Measurements from ENCODE around the gene EID3.
"Not testable (repeated sequence)": the region's sequence is repeated elsewhere in the genome, so short reads cannot be mapped to it uniquely, and the experiment has no call there.

EID3 gene

DNA sequence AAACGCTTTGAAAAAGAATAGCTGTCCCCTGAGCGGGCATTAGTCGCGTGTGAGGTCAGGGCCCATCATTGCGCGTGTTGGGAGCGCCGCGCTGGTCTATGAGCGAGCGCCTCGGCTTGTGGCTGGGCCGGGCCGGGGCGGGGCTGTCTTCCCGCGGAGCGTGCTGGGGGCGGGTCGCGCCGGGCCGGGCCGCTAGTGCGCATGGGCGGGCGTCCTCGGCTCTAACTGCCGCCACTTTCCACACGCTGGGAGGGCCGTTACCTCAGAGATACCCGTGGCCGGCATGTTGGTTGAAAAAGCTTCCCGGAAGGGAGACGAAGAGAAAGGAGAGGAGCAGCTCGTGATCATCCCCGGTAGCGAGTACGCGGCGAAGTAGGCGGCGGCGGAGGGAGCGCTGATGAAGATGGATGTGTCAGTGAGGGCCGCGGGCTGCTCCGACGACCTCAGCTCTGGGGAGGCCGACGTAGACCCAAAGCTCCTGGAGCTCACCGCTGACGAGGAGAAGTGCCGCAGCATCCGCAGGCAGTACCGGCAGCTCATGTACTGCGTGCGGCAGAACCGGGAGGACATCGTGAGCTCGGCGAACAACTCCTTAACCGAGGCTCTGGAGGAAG is at the start of gene EID3:
Gene EID3 (plus strand): TSS at position 202 of the 614 bp plus-strand sequence. CDS start 196 bp downstream, at position 398.
- peak; percentile 72 for DNase-seq (ENCODE audit: low spot score)

GRCh38 chr12:104257913-104258472 is 45.5 kb upstream of the EID3 start:
- no peak for DNase-seq (ENCODE audit: low spot score)

DNA sequence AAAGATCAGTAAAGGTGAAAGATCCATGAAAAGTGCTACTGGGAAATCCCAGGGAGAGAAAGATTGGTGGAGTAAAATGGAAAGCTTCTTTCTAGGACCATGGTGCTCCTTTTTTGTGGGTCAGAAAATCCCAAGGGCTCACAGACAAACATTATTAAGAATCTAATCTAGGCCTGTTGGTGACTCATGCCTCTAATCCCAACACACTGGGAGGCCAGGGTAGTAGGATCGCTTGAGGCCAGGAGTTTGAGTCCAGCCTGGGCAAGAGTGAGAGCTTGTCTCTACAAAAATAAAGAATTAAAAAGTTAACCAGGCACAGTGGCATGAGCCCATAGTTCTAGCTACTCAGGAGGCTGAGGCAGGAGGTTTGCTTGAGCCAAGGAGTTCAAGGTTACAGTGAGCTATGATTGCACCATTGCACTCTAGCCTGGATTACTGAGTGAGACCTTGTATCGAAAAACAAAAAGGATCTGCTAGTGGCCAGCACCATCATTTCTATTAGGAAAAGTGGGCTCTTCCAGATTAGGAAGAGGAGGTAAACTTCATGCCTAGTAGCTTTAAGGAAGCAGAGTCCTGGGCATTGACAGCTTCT is 45.0 kb upstream of the EID3 start:
- no peak for DNase-seq (ENCODE audit: low spot score)

DNA sequence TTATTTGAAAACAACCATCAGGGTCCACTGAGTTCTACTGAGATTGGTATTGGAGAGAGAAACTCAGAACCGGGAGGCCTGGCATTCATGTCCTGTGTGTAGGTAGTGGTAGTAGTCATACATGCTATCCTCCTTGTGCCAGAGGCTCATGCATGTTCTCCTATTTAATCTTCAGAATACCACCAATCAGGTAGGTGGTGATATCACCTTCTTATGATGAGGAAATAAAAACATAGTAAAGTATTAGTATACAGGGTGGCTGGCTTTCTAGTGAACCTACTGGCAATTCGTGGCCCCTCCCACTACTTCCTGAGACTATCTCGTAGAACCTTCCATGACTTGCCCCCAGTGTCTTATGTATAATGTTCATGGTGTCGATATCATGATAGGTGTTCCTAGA is 40.5 kb upstream of the EID3 start:
- no peak for DNase-seq (ENCODE audit: low spot score)

- no peak for DNase-seq (ENCODE audit: low spot score)
These were observed 39.8 kb upstream of the EID3 start for GRCh38 chr12:104263580-104264358.

DNA sequence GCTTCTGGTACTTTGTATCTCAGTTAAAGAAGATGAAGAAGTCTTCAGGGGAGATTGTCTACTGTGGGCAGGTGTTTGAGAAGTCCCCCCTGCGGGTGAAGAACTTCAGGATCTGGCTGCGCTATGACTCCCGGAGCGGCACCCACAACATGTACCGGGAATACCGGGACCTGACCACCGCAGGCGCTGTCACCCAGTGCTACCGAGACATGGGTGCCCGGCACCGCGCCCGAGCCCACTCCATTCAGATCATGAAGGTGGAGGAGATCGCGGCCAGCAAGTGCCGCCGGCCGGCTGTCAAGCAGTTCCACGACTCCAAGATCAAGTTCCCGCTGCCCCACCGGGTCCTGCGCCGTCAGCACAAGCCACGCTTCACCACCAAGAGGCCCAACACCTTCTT is 38.1 kb upstream of the EID3 start:
- DNase-seq (ENCODE audit: low spot score): not testable (repeated sequence)

- DNase-seq (ENCODE audit: low spot score): no peak
These were observed 30.6 kb upstream of the EID3 start for GRCh38 chr12:104272938-104273337.

DNA sequence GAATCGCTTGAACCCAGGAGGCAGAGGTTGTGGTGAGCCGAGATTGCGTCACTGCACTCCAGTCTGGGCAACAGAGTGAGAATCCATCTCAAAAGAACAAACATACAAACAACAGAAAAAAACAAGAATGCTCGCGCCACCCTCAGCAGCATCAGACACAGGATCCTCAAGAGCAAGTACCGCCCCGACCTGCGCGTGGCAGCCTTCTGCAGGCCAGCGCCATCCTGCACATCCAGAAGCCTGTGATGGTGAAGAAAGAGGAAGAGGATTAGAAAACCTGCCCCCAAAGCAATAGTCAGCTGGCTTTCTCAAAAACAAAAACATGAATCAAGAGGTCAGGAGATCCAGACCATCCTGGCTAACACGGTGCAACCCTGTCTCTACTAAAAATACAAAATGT is 30.0 kb upstream of the EID3 start:
- no peak for DNase-seq (ENCODE audit: low spot score)

DNA sequence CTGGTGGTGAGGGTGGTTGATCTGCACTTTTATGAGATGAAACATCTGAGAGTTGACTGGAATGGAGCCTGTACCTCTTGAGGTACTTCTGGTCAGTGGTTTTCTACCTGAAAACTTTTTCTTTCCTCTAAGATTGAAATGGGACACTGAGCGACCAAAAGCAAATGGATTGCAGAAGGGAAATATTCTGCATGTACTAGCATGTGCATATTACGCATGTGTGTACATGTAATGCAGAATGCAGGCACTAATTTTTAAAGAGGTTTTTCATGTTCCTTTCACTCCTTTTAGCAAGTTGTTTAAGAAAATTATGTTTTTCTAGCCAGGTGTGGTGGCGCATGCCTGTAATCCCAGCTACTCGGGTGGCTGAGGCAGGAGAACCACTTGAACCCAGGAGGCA is 28.7 kb upstream of the EID3 start:
- DNase-seq (ENCODE audit: low spot score): no peak

GRCh38 chr12:104275689-104276088 is 27.9 kb upstream of the EID3 start:
- no peak for DNase-seq (ENCODE audit: low spot score)

- no peak for DNase-seq (ENCODE audit: low spot score)
These were observed 27.0 kb upstream of the EID3 start for GRCh38 chr12:104276273-104277131.

- DNase-seq (ENCODE audit: low spot score): no peak
These were observed 24.4 kb upstream of the EID3 start for GRCh38 chr12:104279164-104279563.

DNA sequence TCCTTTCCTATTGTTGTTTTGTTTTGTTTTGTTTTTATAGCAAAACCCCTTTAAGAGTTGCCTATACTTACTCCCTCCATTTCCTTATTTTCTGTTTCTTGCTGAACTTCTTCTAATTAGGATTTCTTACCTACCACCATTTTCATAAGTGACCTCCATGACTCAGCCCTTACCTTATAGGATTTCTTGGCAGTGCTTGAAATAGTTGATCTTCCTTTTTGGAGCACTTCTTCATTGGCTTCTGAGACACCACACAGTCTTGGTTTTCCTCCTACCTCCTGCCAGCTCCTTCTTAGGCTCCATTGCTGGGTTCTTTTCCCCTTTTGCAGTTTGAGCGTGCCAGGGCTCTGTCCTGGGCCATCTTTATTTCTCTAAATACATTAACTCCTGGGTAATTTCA is 23.4 kb upstream of the EID3 start:
- DNase-seq (ENCODE audit: low spot score): no peak

GRCh38 chr12:104280717-104281458 is 22.7 kb upstream of the EID3 start:
- no peak for DNase-seq (ENCODE audit: low spot score)

- DNase-seq (ENCODE audit: low spot score): no peak
These were observed 21.9 kb upstream of the EID3 start for GRCh38 chr12:104281636-104282035.

DNA sequence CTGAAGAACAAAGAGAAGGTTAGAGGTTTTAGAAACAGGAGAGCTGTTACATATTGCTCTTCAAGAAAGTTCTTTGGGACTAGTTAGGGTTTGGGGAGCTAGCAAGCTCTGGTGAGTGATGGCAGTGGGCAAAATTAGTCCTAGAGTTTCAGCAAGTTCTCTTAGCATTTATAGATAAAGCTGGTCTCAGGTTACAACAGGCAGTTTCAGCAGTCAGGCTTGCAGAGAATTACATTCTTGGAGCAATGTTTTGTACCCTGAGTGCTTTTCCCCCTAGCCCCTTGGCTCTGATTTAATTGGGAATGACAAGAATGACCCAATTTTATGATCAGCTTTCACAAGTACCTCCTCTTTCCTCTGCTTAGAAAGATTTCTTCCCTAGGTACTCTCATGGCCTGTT is 21.4 kb upstream of the EID3 start:
- no peak for DNase-seq (ENCODE audit: low spot score)

DNA sequence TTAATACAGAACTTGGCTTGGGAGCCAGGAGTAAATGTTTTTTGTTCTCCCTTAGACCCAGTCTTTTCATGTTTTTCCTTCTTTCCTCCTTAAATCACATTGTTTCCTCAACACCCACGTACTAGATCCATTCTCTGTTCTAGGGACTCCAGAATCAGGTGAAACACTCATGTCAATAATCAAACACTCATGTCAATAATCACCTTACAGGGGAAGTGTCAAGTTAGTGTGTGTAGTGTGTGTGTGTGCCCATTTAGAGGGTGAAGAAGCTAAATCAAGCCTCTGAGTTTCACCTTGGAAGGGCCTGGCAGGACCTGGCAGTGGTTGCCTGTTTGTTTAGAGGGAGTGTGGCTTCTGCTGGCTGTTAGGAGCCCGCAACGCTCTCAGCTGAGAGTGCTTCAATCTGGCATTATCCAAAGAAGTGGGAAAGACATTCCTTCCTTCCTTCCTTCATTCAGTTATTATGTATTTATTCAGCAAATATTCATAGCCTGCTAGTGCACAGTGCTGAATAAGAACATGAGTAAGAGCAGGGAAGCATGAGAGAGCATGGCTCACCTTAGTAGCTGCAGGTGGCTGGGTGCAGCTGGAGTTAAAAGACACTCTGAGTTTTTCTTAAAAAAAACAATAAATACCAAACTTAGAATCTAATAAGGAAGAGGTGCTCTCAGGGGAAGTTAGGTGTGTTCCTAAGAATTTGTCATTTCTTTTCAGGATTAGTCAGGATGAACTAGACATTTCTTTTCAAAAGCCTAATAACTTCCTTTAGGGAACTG is 17.6 kb upstream of the EID3 start:
- peak; percentile 22 for DNase-seq (ENCODE audit: low spot score)

DNA sequence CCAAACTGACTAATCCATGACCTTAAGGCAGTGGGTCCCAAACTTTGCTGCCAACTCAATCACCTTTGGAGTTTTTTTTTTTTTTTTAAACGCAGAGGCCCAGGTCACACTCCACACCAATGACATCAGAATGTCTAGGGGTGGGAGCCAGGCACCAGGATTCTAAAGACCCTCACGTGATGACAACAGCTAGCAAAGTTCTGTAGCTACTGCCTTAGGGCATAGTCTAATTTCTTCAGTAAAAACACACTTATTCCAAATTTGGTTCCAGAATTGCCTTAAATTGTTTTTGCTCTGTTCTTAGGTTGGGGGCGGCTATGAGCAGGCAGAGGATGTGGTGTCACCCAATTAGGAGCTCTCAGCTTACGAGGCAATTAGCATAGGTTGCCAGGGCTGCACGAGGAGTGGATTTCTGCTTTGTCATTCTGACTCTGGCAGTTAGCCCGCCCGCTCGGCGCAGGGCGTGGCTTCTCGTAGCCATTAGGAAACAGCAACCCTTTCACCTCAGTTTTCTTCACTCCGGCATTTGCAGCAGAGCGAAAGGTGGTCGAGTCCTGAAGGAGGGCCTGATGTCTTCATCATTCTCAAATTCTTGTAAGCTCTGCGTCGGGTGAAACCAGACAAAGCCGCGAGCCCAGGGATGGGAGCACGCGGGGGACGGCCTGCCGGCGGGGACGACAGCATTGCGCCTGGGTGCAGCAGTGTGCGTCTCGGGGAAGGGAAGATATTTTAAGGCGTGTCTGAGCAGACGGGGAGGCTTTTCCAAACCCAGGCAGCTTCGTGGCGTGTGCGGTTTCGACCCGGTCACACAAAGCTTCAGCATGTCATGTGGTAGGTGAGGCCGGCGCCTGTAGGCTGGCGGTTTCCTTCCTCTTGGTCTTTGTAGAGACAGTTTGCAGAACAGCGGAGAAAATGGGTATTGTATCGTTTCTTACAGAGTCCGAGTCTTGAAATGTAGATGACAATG is 16.7 kb upstream of the EID3 start:
- peak; percentile 98 for DNase-seq (ENCODE audit: low spot score)

GRCh38 chr12:104288635-104289274 is 14.8 kb upstream of the EID3 start:
- peak; percentile 84 for DNase-seq (ENCODE audit: low spot score)

Measured in hematopoietic multipotent progenitor cell treated with erythropoietin and hydrocortisone succinate and interleukin-3 and kit ligand, for 17 days (in vitro differentiated cells).